ENCODE measurements around the gene FAM3A.

GRCh38 chrX:154513716-154514115 is 2.3 kb downstream of the FAM3A start:
- TF ChIP-seq, protein P1, sequence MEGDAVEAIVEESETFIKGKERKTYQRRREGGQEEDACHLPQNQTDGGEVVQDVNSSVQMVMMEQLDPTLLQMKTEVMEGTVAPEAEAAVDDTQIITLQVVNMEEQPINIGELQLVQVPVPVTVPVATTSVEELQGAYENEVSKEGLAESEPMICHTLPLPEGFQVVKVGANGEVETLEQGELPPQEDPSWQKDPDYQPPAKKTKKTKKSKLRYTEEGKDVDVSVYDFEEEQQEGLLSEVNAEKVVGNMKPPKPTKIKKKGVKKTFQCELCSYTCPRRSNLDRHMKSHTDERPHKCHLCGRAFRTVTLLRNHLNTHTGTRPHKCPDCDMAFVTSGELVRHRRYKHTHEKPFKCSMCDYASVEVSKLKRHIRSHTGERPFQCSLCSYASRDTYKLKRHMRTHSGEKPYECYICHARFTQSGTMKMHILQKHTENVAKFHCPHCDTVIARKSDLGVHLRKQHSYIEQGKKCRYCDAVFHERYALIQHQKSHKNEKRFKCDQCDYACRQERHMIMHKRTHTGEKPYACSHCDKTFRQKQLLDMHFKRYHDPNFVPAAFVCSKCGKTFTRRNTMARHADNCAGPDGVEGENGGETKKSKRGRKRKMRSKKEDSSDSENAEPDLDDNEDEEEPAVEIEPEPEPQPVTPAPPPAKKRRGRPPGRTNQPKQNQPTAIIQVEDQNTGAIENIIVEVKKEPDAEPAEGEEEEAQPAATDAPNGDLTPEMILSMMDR (IDR thresholded peaks at IDR 0.05; ENCODE audit: low read depth, low read length): no peak
- TF ChIP-seq POLR2A (IDR thresholded peaks at IDR 0.05; ENCODE audit: extremely low read depth, insufficient read length) (no peak), MAX (IDR thresholded peaks at IDR 0.05; ENCODE audit: low read depth, low read length) (no peak), MYC (IDR thresholded peaks at IDR 0.05; ENCODE audit: low read depth, low read length) (no peak)
